Suprapubic skin (tissue), 4 donors: ENCODE measurements around the gene IGF2R. TPM values are rescaled to one million over a fixed set of nuclear protein-coding genes. Genes with fewer than 3 reads are reported as not detected.

Source experiments
- DNase-seq, 2 donors: peaks; one replicate each; pipeline ENCODE4 v3.0.0-alpha.2; 2019; ENCODE audit warnings: low spot score in 2 of 2
- H3K27ac ChIP-seq: fragments of 200-600 bp; sonication (generic); one replicate; pipeline ENCODE4 v1.5.1; 2019
- H3K27me3 ChIP-seq: fragments of 200-600 bp; sonication (generic); one replicate; pipeline ENCODE4 v1.5.1; 2019
- H3K36me3 ChIP-seq: fragments of 200-600 bp; sonication (generic); one replicate; pipeline ENCODE4 v1.5.1; 2019
- H3K4me1 ChIP-seq: fragments of 200-600 bp; sonication (generic); one replicate; pipeline ENCODE4 v1.5.1; 2019
- H3K4me3 ChIP-seq: fragments of 200-600 bp; sonication (generic); one replicate; pipeline ENCODE4 v1.5.1; 2019; ENCODE audit warnings: mild to moderate bottlenecking
- H3K9me3 ChIP-seq: fragments of 200-600 bp; sonication (generic); one replicate; pipeline ENCODE4 v1.5.1; 2019
- CTCF ChIP-seq, 2 donors: fragments of 200-600 bp in 1 of 2; fragments of 450-650 bp in 1 of 2; sonication (generic) in 1 of 2; IDR thresholded peaks; one replicate each; pipeline ENCODE4 v1.5.1; 2016 to 2019; ENCODE audit warnings: antibody characterized with exemption in 2 of 2, mild to moderate bottlenecking in 1 of 2, moderate library complexity in 1 of 2
- EP300 ChIP-seq: sonication (generic); formaldehyde crosslinking; IDR thresholded peaks from one replicate; pipeline ENCODE4 v1.6.1; 2017; ENCODE audit warnings: antibody characterized with exemption
- POLR2A ChIP-seq, 2 donors: fragments of 450-650 bp; IDR thresholded peaks; one replicate each; pipeline ENCODE4 v1.6.1; 2017; ENCODE audit warnings: antibody characterized with exemption in 2 of 2, mild to moderate bottlenecking in 2 of 2, moderate library complexity in 2 of 2
- POLR2AphosphoS5 ChIP-seq, 3 donors: sonication (generic); formaldehyde crosslinking; IDR thresholded peaks; one replicate each; pipeline ENCODE4 v1.6.1; 2017; ENCODE audit warnings: antibody characterized with exemption in 3 of 3
- WGBS: methylation state at CpG from one replicate; pipeline ENCODE4 v1.1.5; 2018; 5-methylcytosine and 5-hydroxymethylcytosine counted together
- total RNA-seq, 4 donors: library from RNA; depleted of rRNA; stranded (reverse); fragments of >200 nt; gene quantifications; one replicate each; pipeline ENCODE4 v1.1.0, GENCODE V29; 2016

IGF2R gene
- total RNA-seq, 4 donors from 2014 or later = 58.2 to 137 (median 90.6) TPM

DNA sequence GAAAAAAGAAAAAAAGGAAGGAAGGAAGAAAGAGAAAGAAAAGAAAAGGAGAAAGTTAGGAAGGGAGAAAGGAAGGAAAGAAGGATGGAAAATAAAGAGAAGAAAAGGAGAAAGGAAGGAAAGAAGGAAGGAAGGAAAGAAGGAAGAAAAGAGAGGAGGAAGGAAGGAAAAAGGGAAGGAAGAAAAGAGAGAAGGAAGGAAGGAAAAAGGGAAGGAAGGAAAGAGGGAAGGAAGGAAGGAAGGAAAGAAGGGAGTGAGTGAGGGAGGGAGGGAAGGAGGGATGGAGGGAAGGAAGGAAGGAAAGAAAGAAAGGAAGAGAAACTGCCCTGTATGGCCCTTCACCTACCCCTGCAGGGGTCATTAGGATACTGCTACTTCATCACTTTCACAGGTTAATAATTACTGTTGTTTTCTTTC, 12.9 kb upstream of the IGF2R start:
- H3K4me1 ChIP-seq = peaks cover 20% of the 10 kb centered on the region
- H3K36me3 ChIP-seq = no peaks in the 10 kb centered on the region
- TF ChIP-seq POLR2AphosphoS5 (IDR thresholded peaks at IDR 0.05) (no peak), CTCF (IDR thresholded peaks at IDR 0.05) (no peak), POLR2A (IDR thresholded peaks at IDR 0.05) (no peak), EP300 (no peak)
- no peaks in the 10 kb centered on the region for H3K27me3 ChIP-seq
- no peak for DNase-seq
- no peak overlapping the region for H3K27ac ChIP-seq
- no peak overlapping the region for H3K4me3 ChIP-seq
- H3K9me3 ChIP-seq = no peaks in the 10 kb centered on the region

GRCh38 chr6:159957071-159957673, 11.7 kb upstream of the IGF2R start:
- 96% methylated on average over 6 of the region's 6 CpGs for WGBS
- no peak overlapping the region for H3K4me3 ChIP-seq
- peaks cover 20% of the 10 kb centered on the region for H3K4me1 ChIP-seq
- no peaks in the 10 kb centered on the region for H3K27me3 ChIP-seq
- no peak for DNase-seq
- TF ChIP-seq CTCF (IDR thresholded peaks at IDR 0.05) = no peak
- TF ChIP-seq POLR2A (IDR thresholded peaks at IDR 0.05) = no peak
- no peak for TF ChIP-seq EP300
- no peak for TF ChIP-seq POLR2AphosphoS5 (IDR thresholded peaks at IDR 0.05)
- no peak overlapping the region for H3K27ac ChIP-seq
- no peaks in the 10 kb centered on the region for H3K36me3 ChIP-seq
- no peaks in the 10 kb centered on the region for H3K9me3 ChIP-seq

- TF ChIP-seq EP300 (no peak), POLR2A (IDR thresholded peaks at IDR 0.05) (no peak), POLR2AphosphoS5 (IDR thresholded peaks at IDR 0.05) (no peak), CTCF (IDR thresholded peaks at IDR 0.05) (no peak)
- DNase-seq = no peak
- 82% methylated on average over 6 of the region's 6 CpGs for whole genome bisulfite sequencing
- H3K4me3 ChIP-seq = no peak overlapping the region
- peaks cover 10% of the 10 kb centered on the region for H3K4me1 ChIP-seq
- H3K36me3 ChIP-seq = no peaks in the 10 kb centered on the region
- no peaks in the 10 kb centered on the region for H3K9me3 ChIP-seq
- peak overlapping the region; percentile 55 for H3K27ac ChIP-seq
- no peaks in the 10 kb centered on the region for H3K27me3 ChIP-seq
Measured at GRCh38 chr6:159959165-159959975, 9.5 kb upstream of the IGF2R start.

DNA sequence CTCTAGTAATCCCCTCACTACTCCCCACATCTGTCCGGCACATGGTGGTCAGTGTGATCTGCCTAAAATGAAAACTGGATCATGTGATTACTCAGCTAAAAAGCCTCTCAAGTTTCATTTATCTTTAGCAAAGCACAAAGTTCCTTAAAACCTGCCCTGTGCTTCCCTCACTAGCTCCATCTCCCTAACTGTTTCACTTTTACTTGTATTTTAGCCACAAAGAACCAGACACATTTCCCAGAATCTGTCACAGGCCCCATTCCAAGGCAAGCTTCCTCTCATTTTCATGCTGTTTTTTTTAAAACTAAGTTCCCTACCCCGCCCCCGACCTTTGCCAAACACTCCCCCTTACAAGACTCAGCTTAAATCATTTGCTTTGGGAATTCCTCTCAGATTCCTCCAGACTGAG, 8.9 kb upstream of the IGF2R start:
- WGBS = 45% methylated on average over 3 of the region's 3 CpGs
- Histone ChIP-seq H3K9me3 (no peaks in the 10 kb centered on the region), H3K36me3 (no peaks in the 10 kb centered on the region), H3K27me3 (no peaks in the 10 kb centered on the region), H3K27ac (peak overlapping the region; percentile 55), H3K4me3 (no peak overlapping the region), H3K4me1 (peaks cover 10% of the 10 kb centered on the region)
- DNase-seq = no peak
- TF ChIP-seq POLR2AphosphoS5 (IDR thresholded peaks at IDR 0.05) (no peak), POLR2A (IDR thresholded peaks at IDR 0.05) (no peak), CTCF (IDR thresholded peaks at IDR 0.05) (no peak), EP300 (no peak)

DNA sequence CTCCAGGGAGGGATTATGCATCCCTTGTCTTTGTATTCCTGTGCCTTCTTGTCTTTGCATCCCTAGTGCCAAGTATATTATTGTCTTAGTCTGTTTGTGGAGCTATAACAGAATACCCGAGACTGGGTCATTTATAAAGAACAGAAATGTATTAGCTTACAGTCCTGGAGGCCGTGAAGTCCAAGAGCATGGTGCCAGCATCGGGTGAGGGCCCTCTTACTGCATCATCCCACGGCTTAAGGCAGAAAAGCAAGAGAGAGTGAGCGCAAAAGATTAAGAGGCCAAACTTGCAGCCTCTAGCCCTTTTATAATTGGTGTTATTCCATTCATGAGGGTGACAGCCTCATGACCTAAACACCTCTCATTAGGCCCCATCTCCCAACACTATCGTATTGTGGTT, 8.4 kb upstream of the IGF2R start:
- Histone ChIP-seq H3K27ac (no peak overlapping the region), H3K9me3 (no peaks in the 10 kb centered on the region), H3K4me1 (peaks cover 10% of the 10 kb centered on the region), H3K27me3 (no peaks in the 10 kb centered on the region), H3K4me3 (no peak overlapping the region), H3K36me3 (no peaks in the 10 kb centered on the region)
- whole genome bisulfite sequencing = 81% methylated on average over 6 of the region's 6 CpGs
- TF ChIP-seq POLR2AphosphoS5 (IDR thresholded peaks at IDR 0.05) = no peak
- no peak for TF ChIP-seq EP300
- no peak for TF ChIP-seq POLR2A (IDR thresholded peaks at IDR 0.05)
- TF ChIP-seq CTCF (IDR thresholded peaks at IDR 0.05) = no peak
- no peak for DNase-seq
